Measurements from ENCODE around the gene APLN.
A peak's percentile ranks its signal among the peaks of the same experiment; 100 is the strongest.

The APLN gene

DNA sequence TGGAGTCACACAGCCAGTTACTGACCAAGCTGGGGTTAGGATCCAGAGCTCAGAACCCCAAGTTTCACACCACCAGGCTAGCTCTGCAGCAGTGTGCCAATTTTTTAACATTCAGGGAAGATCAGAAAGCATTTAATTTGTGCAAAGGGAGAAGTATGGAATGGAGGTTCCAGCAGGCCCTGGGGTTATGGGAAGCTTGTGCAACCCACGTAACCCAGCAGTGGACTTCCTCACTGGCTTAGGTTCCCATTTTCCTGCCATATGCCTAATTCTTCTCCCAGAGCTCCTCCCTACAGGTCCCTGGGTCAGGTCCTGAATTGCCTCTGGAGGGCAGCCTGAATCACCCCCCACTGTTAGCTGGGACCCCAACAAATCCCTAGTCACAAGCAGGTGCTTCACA is 14.0 kb downstream of the APLN start:
- peak; percentile 29 for DNase-seq

DNA sequence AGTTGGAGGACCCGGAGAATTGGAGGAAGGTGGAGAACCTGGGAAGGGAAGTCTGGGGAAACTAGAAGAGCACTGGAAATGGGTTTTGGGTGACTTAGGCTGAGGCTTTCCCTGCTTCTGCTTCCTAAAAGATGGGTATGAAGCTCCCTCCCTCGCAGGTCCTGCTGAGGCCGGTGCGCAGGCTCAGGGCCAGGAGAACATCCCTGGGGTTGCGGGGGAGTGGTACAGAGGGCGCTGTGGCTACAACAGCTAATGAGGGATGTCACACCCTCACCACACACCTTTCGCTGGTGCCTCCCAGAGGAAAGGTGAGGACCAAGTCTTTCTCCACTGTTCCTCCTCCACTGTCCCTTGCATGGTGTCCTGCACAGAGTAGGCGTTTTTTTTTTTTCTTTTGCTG is 15.8 kb downstream of the APLN start:
- DNase-seq: no peak

DNA sequence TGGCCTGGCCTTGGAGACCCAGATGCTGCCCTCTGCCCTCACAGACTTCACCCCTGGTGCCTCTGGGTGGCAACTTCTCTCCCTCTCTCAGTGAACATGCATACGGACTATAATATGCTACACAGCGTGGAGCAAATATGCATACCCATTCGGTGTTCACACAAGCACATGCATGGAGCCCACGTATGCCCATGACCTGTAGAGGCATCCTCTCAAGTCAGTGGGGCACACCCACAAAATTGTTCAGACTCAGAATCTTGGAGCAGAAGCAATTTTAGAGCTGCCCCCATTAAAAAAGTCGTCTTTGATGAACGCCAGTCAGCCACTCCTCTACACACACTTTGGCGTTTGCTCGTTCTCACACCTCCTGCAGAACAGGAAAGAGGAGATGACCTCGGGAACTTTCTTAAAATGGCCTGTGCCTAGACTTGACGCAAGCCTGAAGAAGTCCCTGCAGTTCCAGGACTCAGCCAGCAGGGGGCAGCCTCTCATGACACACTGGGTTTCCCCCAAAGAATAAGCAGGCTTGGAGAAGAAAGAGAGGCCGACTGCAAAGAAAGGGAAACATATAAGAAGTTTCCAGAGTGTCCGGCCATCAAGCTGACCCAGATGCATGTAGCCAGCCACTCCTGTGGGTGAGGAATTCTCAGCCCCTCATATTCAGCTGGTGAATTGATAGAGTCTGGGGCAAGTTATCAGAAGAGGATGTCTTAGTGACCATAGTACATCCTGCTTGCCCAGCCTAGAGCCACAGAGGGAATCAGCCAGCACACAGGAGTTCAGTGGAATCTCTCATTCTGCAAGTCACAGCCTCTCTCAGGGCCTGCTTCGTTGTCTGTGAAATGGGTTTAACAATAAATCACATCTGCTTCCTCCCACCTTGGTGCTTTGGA is 17.3 kb downstream of the APLN start:
- peak; percentile 57 for DNase-seq

DNA sequence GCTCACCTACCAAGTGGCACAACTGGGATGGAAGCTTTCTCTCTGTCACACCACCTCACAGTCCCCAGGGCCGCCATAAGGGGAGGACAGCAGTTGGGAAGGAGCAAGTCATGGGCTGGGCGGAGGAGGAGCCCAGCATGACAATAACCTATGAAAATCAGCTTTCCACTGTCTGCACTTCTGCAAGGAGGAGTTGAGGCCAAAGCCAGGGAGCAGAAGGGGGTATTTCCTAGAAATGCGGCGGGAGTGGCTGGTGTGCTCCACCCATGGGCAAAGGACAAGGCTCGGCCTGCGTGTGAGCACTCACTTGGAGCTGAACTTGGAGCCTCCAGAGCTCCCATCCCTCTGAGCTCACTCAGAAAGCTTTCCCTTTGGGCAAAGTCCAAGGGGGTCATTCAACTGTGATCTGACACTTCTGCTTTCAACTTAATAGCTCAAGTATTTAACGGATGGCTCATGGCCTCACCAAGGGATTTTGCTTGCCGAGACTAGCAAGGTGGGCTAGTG is 18.5 kb downstream of the APLN start:
- DNase-seq: no peak

DNA sequence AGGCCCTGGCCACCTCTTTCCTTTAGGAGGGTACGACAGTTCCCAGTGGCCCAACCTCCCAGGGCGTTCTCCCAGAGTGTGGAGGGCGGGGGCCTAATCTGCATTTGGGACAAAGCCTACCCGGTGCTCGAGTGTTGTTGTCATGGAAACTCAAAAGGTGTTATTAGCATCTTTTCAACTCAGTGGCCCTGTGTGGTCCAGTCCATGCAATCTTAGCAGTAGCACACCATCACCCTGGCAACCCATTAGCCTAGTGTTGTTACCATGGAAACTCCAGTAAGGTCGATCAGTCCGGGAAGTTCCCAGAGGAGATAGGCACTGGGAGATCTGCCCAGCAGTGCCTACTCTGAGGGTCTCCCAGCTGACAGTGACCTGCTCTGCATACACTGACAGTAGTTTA is 20.2 kb downstream of the APLN start:
- no peak for DNase-seq

DNA sequence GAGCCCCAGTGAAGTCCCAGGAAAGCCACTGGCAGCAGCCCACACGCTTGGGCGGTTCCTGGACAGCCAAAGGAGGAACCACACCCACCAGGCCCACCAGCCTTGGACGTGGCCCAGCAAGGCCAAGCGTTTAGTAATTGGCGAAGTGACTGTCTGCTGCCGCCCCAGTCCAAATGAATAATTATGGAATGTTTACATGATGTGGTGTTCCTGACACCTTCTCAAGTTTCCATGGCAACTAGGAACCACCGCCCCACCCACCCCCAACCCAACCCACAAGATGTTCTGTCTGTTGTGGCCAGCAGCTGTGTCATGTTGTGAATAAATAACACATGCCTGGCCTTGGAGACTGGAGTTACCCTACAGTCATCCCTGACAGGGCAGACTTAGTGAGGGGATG is 22.3 kb downstream of the APLN start:
- DNase-seq: peak; percentile 23

DNA sequence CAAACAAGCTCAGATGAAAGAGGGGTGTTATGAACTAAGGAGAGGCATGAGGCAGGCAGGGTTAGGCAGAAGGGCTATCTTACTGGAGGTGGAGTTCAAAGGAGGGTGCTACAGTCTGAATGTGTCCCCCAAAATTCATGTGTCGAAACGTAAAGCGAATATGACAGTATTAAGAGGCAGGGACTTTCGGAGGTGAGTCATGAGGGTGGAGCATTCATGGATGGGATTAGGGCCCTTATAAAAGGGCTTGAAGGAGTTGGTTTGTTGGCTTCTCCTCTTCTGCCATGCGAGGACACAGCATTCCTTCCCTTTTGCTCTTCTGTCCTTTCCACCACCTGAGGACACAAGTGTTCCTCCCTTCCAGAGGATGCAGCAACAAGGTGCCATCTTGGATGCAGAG is 22.9 kb downstream of the APLN start:
- no peak for DNase-seq

DNA sequence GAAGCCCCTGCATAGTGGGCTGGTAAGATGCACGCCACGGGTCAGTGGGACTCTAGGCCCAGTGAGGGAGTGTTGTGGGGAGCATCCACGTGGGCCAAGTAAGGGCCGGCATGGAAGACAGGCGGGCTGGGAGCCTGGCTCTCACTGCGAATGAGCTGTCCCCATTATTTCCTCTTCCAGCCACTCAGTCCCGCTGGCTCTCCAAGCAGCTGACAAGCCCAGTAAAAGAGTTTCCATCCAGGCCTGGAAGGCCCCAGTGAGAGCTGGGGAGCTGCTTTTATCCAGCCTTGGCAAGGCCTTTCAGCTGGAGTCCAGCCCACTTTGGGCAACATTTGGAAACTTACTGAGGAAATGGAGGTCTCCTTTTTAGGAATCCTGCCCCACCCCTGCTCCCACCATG is 24.9 kb downstream of the APLN start:
- DNase-seq: no peak

DNA sequence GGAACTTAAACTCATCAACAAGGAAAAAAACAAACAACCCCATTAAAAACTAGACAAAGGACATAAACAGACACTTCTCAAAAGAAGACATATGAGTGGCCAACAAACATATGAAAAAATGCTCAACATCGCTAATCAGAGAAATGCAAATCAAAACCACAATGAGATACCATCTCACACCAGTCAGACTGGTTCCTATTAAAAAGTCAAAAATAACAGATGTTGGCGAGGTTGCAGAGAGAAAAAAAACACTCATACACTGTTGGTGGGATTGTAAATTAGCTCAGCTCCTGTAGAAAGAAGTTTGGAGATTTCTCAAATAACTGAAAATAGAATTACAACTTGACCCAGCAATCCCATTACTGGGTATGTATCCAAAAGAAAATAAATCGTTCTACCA is 28.7 kb downstream of the APLN start:
- no peak for DNase-seq

DNA sequence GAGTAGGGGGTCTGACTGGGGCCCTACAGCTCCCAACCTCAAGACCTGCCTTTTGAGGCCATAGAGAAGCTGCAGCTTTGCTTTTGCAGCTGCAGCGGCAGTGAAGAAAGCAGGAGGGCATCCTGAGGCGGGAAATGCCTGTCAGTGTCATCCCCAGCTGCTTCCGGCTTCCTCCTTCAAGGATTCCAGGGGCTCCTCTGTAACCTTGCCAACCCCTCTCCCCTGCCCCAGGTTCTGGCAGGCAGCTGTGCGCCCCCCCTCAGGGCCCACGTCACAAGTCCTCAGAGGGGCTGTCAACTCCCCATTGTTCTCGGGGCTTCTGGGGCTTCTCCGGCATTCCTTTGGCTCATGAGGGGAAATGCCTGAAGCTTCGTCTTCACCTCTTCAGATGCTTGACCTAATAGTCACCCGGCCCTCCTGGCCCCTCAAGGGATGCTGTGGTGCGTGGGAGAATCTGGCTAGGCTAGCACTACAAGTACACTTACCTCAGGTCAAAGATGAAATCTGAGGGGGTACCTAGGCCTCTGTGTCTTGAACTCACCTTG is 31.9 kb downstream of the APLN start:
- DNase-seq: no peak

DNA sequence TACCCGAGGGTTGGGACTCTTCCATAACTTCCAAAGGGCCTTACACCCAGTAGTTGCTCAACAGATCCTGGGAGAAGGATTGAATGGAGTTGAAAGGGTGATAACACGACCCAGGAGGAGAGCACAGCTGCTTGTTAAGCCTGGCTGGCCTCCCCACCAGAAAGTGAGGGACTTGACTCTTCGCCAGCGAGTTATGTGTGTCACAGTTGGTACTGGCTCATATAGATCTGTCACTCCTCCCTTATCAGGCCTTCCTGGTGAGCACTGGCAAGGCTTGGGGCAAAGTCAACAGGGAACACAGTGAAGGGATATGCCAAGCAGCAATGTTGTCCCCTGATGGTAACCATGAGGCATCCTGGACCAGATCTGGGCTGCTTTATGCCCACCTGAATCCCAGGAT is 35.8 kb downstream of the APLN start:
- no peak for DNase-seq

DNA sequence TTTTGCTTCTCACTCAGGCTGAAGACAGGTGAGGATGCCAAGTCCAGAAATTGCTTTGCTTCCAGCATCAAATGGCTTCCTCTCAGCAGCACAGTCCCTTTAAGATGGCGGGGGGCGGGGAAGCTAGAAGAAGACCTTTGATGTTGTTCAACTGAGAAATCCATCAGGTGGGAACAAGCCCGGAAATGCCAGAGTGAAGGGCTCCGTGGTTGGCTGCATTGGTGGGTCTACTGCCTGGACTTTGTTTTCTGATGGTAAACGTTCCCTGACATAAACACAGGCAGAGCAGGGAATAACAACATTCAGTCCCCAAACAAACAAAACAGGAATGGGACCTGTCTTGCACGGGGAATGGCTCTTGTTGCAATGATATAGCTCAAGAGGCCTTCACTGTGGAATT is 37.3 kb downstream of the APLN start:
- no peak for DNase-seq

DNA sequence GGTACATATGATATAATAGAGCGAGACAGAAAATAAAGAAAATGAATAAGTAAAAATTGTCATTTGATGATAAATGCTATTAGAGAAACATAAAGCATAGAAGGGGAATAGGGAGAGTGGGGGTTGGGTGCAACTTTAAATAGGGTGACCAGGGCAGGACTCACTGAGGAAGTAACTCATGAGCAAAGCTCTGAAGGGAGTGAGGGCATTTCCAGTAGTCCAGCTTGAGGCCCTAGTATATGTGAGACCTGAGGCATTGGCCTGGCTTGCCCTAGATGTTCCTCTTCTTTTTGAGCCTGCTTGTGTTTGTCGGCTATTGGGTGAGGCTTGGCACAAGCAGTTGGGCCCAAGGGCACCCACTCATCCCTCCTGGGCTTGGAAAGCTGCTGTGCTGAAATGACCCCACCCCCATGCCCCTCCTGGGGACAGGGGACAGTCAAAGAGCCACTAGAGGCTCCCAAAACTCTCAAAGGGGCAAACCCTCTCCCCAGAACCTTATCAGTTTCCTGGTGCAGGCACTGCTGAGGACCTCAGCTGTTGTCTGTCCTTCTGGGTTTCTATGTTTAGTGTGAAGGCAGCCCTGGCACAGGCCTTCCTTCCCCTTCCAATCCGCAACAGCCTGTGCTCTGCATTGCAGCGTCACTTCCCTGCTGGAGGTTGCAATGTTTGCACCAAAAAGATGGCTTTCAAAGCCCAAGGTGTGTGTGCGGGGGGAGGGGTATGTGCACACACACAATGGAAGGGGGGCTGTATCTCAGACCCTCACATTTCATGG is 40.1 kb downstream of the APLN start:
- no peak for DNase-seq

DNA sequence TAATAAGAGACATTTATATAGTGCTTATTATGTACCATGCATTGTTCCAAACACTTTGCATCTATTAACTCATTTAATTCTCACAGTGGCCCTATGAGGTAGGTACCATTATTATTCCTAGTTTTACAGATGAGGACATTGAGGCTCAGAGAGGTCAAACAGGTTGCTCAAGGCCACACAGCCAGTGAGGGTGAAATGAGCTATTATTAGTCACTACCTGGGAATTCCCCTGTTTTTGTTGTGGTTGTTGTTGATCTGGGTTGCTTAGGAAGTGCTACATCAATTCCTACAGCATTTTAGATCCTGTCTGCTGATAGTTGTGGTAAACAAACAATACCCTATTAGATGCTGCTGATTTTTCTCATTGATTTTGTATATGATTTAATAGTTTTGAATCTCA is 41.2 kb downstream of the APLN start:
- peak; percentile 32 for DNase-seq

DNA sequence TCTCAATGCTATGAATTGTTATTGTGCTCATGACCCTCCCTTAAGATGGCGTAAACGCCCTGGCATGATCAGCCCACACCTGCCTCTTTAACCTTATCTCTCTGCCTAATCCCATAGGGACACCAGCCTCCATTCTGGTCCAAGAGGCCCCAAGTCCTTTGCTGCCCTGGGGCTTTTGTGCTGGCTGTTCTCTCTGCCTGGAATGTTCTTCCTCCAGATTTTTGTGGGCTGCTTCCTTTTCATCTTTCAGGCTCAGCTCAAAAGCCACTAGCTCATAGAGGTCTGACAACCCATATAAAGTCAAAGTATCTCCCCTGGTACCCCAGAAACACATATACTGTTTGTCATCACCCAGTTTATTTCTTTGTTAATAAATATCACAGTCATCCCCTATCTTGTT is 42.4 kb downstream of the APLN start:
- no peak for DNase-seq

DNA sequence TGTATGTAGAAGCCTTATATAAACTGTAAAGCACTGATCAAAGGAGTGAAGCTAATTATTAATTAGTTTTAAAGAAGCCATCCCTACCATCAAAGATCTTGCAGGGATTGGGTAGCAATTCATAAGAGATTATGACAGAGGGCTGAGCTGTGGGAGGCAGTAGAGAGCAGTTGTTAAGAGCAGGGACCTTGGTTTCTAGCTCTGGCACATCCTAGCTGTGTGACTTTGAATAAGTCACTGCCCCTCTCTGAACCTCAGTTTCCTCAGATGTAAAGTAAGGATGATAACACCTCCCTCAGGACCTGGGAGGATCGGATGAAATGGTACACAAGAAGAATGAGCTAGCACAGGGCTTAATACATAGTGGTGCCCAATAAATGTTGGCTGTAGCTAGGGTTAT is 45.4 kb downstream of the APLN start:
- DNase-seq: no peak

DNA sequence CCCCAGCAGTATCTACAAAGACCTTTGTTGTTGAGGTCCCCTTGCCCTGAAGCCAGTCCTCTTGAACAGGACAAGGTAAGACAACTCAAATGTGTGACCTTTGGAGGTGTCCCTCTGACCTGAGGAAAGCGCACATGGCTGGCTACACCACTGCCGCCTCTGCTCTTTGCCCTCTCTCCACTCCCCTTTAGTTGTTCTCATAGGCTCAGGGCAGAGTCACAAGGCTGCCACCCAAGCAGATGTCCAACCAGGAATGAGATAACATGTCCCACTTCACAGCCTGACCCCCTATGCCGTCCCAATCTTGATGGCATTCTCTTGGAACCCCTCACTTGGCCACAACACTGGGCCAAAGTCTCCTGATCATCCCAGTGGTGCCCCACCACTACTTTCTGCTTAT is 46.3 kb downstream of the APLN start:
- no peak for DNase-seq

DNA sequence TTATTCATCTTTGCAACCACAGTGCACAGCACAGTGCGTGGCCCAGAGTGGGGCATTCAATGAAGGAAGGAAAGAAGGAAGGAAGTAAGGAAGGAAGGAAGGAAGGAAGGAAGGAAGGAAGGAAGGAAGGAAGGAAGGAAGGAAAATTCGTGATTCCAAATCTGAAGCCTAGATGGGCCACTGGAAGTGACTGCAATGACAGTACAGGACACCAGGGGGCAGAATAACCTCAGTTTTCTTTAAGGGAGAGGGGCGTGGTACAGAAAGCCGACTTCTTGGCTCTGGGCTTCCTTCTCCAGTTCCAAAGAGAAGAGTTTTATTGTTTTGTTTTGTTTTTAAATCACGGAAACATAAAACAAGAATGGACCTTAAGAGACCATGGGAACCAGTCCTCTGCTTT is 47.8 kb downstream of the APLN start:
- DNase-seq: peak; percentile 45

DNA sequence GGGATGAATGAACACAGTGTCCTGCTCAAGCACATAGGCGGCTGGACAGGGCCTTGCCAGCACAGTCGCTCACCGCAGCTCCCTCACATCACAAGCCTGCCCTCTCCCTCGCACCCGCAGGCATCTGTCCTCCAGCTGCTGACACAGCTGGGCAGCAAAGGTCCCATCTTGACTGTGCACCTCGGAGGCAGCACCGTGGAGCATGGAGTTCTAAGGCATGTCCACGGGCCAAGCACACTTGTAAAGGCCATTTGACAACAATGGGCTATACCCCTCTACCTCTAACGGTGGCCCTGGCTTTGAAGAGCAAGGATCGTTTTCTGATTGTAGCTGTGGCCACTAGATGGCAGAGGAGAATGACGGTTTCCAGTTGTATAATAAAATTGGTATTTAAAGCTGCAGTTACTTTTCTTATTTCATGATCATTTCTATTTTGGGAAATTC is 53.8 kb downstream of the APLN start:
- DNase-seq: peak; percentile 11

DNA sequence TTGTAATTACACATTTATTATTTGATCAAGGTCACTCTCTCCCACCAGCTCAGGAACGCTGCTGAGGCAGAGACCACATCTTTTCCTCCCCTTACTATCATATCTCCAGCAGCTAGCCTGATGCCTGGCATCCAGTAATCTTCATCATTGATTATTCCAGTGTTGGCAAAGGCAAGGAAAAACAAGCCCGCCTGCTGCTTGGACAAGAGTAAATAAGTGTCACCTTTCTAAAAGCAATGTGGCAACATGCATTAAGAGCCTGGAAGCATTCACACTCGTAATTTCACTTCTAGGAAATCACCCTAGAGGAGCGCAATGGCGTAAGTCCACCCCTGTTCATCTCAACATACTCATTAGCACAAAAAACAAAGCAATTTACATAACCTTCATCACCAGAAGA is 54.8 kb downstream of the APLN start:
- DNase-seq: no peak

DNA sequence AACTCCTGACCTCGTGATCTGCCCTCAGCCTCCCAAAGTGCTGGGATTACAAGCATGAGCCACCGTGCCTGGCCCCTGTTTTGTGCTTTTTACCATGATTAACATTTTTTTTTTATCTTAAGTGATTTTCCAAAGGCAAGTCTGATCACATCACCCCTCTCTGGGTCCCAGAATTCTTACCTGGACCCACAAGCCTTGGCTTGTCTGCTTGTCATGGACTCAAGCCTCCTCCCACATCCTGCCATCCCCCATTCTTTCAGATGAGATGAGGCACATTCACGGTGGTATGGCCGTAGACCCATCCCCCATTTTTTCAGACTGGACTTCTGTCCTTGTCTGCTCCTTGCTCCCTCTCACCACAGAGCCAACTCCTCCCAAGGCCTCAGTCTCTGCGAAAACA is 55.3 kb downstream of the APLN start:
- no peak for DNase-seq

DNA sequence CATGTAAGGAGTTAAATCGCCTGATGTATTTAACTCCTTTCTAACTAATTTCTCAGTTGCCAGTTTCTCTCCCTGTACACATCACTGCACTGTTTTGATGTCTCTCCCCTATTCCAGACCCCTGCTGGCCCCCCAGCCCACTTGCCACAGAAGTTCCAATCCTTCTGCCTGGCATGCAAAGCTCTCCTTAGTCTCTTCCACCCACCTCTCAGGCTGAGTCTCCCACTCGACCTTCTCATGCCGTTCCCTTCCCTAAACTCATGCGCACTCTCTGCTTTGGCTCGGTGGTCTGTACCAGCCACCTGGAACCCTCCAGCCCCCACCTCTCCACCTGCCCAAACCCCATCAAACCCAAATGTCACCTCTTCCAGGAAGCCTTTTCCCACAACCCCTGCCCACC is 56.9 kb downstream of the APLN start:
- DNase-seq: no peak

DNA sequence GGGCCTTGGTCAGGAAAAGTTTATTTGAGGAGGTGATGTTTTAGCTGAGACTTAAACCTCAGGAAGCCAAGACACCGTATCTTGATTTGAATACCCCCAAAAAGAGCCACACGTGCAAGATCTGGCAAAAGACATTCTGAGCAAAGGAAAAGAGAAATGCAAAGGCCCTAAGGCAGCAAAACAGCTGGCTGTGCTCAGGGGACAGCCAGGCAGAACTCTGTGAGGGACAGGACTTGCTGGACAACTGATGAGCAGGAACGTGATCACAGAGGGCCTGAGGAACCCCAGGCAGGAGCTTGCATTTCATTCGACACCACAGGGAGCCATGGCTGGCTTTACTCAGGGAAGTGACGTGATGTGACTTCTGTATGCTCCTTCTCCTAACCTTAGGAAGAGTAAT is 58.7 kb downstream of the APLN start:
- no peak for DNase-seq

All from inflammatory macrophage treated with lipopolysaccharide for 4 hours (primary cell).